ENCODE measurements around the gene APEH. TPM values are rescaled to one million over a fixed set of nuclear protein-coding genes. Genes with fewer than 3 reads are reported as not detected.

APEH gene
- total and polyA plus RNA-seq, 4 donors = 25.2 to 119 (median 69.2) TPM

- WGBS, 2 donors = 98 to 99% methylated on average over 4 of the region's 4 CpGs
These were observed 55.9 kb downstream of the APEH start for GRCh38 chr3:49729966-49730609.

GRCh38 chr3:49732597-49732996 lies 58.4 kb downstream of the APEH start:
- Histone ChIP-seq H3K27me3 (ENCODE audit: control insufficient read depth in 3 of 3, insufficient read depth in 3 of 3, low read length in 2 of 3) (no peaks in the 10 kb centered on the region), H3K36me3 (ENCODE audit: control insufficient read depth in 4 of 4, insufficient read depth in 4 of 4, low read length in 4 of 4) (peaks cover 10 to 54% (median 35%) of the 10 kb centered on the region in 4 donors), H3K9me3 (ENCODE audit: control insufficient read depth in 4 of 4, insufficient read depth in 3 of 4, low read length in 3 of 4) (no peaks in the 10 kb centered on the region), H3K4me1 (ENCODE audit: control insufficient read depth in 5 of 5, insufficient read depth in 5 of 5, low read length in 5 of 5) (no peaks in the 10 kb centered on the region), H3K4me3 (no peak overlapping the region), H3K27ac (ENCODE audit: low read depth in 1 of 2, low read length in 1 of 2) (no peak overlapping the region), H3K9ac (ENCODE audit: insufficient read depth in 1 of 2, low read length in 2 of 2) (no peak overlapping the region)
- TF ChIP-seq CTCF (IDR thresholded peaks at IDR 0.05; ENCODE audit: control extremely low read depth, extremely low read depth) = no peak
- 91 to 95% methylated on average over 11 of the region's 11 CpGs for WGBS, 2 donors
- ATAC-seq (ENCODE audit: insufficient read depth, low FRiP score) (no peak), DNase-seq (no peak)

More at GRCh38 chr3:49729966-49730609, 55.9 kb downstream of the APEH start:
- Histone ChIP-seq H3K27me3 (ENCODE audit: control insufficient read depth in 3 of 3, insufficient read depth in 3 of 3, low read length in 2 of 3) (no peaks in the 10 kb centered on the region), H3K27ac (ENCODE audit: low read depth in 1 of 2, low read length in 1 of 2) (no peak overlapping the region), H3K36me3 (ENCODE audit: control insufficient read depth in 4 of 4, insufficient read depth in 4 of 4, low read length in 4 of 4) (peaks cover 10 to 46% (median 41%) of the 10 kb centered on the region in 4 donors), H3K4me1 (ENCODE audit: control insufficient read depth in 5 of 5, insufficient read depth in 5 of 5, low read length in 5 of 5) (no peaks in the 10 kb centered on the region), H3K9ac (ENCODE audit: insufficient read depth in 1 of 2, low read length in 2 of 2) (no peak overlapping the region), H3K4me3 (no peak overlapping the region), H3K9me3 (ENCODE audit: control insufficient read depth in 4 of 4, insufficient read depth in 3 of 4, low read length in 3 of 4) (no peaks in the 10 kb centered on the region)
- no peak for TF ChIP-seq CTCF (IDR thresholded peaks at IDR 0.05; ENCODE audit: control extremely low read depth, extremely low read depth)
- ATAC-seq (ENCODE audit: insufficient read depth, low FRiP score) (no peak), DNase-seq (no peak)

- peaks cover 17 to 55% (median 37%) of the 10 kb centered on the region in 4 donors for H3K36me3 ChIP-seq (ENCODE audit: control insufficient read depth in 4 of 4, insufficient read depth in 4 of 4, low read length in 4 of 4)
- WGBS, 2 donors = 50 to 79% methylated on average over 1 of the region's 1 CpG
- no peak for ATAC-seq (ENCODE audit: insufficient read depth, low FRiP score)
These were observed 59.4 kb downstream of the APEH start for GRCh38 chr3:49733551-49733950.

More at GRCh38 chr3:49733551-49733950, 59.4 kb downstream of the APEH start:
- H3K27ac ChIP-seq (ENCODE audit: low read depth in 1 of 2, low read length in 1 of 2) = no peak overlapping the region
- H3K9ac ChIP-seq (ENCODE audit: insufficient read depth in 1 of 2, low read length in 2 of 2) = no peak overlapping the region
- no peaks in the 10 kb centered on the region for H3K27me3 ChIP-seq (ENCODE audit: control insufficient read depth in 3 of 3, insufficient read depth in 3 of 3, low read length in 2 of 3)
- no peak for TF ChIP-seq CTCF (IDR thresholded peaks at IDR 0.05; ENCODE audit: control extremely low read depth, extremely low read depth)
- H3K4me1 ChIP-seq (ENCODE audit: control insufficient read depth in 5 of 5, insufficient read depth in 5 of 5, low read length in 5 of 5) = no peaks in the 10 kb centered on the region
- H3K9me3 ChIP-seq (ENCODE audit: control insufficient read depth in 4 of 4, insufficient read depth in 3 of 4, low read length in 3 of 4) = no peaks in the 10 kb centered on the region
- no peak for DNase-seq
- no peak overlapping the region for H3K4me3 ChIP-seq

Small RNAs within 50 kb of the gene (small RNA-seq; reads per million reads assigned to genes)
- gene AMIGO3 (ENCODE audit: low replicate concordance) = not detected

Other genes with a start within 250 kb of the APEH start
- 10 to 100 TPM; 14.0 to 20.1 TPM for gene NICN1, start 245.0 kb upstream of the APEH start, total RNA-seq
- gene NICN1, start 245.0 kb upstream of the APEH start, polyA plus RNA-seq = 1 to 10 TPM; 8.6 to 9.1 TPM
- gene DAG1, start 204.1 kb upstream of the APEH start, total RNA-seq = 100 to 1,000 TPM in 1 of 2 donors, 10 to 100 TPM in 1; 40.4 to 100 TPM
- 10 to 100 TPM; 18.2 to 35.6 TPM for gene DAG1, start 204.1 kb upstream of the APEH start, polyA plus RNA-seq
- under 1 TPM; 0.68 to 0.71 TPM for gene BSN, start 119.9 kb upstream of the APEH start, total RNA-seq
- under 1 TPM; 0.09 to 0.26 TPM for gene BSN, start 119.9 kb upstream of the APEH start, polyA plus RNA-seq
- gene MST1, start 15.1 kb downstream of the APEH start, total RNA-seq = 10 to 100 TPM; 13.3 to 21.1 TPM
- 10 to 100 TPM in 1 of 2 donors, 1 to 10 TPM in 1; 8.3 to 27.0 TPM for gene MST1, start 15.1 kb downstream of the APEH start, polyA plus RNA-seq
- gene RNF123, start 15.2 kb downstream of the APEH start, total RNA-seq = 10 to 100 TPM; 23.5 to 45.0 TPM
- gene RNF123, start 15.2 kb downstream of the APEH start, polyA plus RNA-seq = 10 to 100 TPM; 22.2 to 22.6 TPM
- gene AMIGO3, start 45.3 kb downstream of the APEH start, total RNA-seq = under 1 TPM in 1 of 2 donors, not detected in 1; 0.25 TPM
- under 1 TPM; 0.51 to 0.63 TPM for gene AMIGO3, start 45.3 kb downstream of the APEH start, polyA plus RNA-seq
- 10 to 100 TPM; 10.8 to 81.2 TPM for gene GMPPB, start 49.6 kb downstream of the APEH start, total RNA-seq
- 10 to 100 TPM; 27.5 to 64.8 TPM for gene GMPPB, start 49.6 kb downstream of the APEH start, polyA plus RNA-seq
- 10 to 100 TPM; 38.7 to 54.9 TPM for gene IP6K1, start 112.2 kb downstream of the APEH start, total RNA-seq
- gene IP6K1, start 112.2 kb downstream of the APEH start, polyA plus RNA-seq = 10 to 100 TPM; 16.1 to 26.3 TPM
- 10 to 100 TPM in 1 of 2 donors, 1 to 10 TPM in 1; 7.8 to 27.0 TPM for gene CDHR4, start 125.5 kb downstream of the APEH start, total RNA-seq
- gene CDHR4, start 125.5 kb downstream of the APEH start, polyA plus RNA-seq = 1 to 10 TPM; 6.3 to 9.8 TPM
- gene INKA1, start 128.9 kb downstream of the APEH start, total RNA-seq = 1 to 10 TPM; 6.1 to 7.1 TPM
- gene INKA1, start 128.9 kb downstream of the APEH start, polyA plus RNA-seq = 10 to 100 TPM in 1 of 2 donors, 1 to 10 TPM in 1; 6.8 to 10.8 TPM
- gene UBA7, start 139.6 kb downstream of the APEH start, total RNA-seq = 100 to 1,000 TPM in 1 of 2 donors, 10 to 100 TPM in 1; 79.4 to 112 TPM
- 10 to 100 TPM; 53.0 to 72.4 TPM for gene UBA7, start 139.6 kb downstream of the APEH start, polyA plus RNA-seq
- 1 to 10 TPM; 2.7 to 3.2 TPM for gene TRAIP, start 182.2 kb downstream of the APEH start, total RNA-seq
- 1 to 10 TPM; 1.8 to 2.1 TPM for gene TRAIP, start 182.2 kb downstream of the APEH start, polyA plus RNA-seq
- gene CAMKV, start 195.6 kb downstream of the APEH start, total RNA-seq = under 1 TPM in 1 of 2 donors, not detected in 1; 0.34 TPM
- gene CAMKV, start 195.6 kb downstream of the APEH start, polyA plus RNA-seq = not detected
- gene MST1R, start 229.5 kb downstream of the APEH start, total RNA-seq = 10 to 100 TPM in 1 of 2 donors, 1 to 10 TPM in 1; 5.6 to 54.8 TPM
- 10 to 100 TPM; 18.6 to 38.8 TPM for gene MST1R, start 229.5 kb downstream of the APEH start, polyA plus RNA-seq

Measured in lung (tissue), 13 donors.